Activated naive CD8-positive, alpha-beta T cell treated with anti-CD3 and anti-CD28 coated beads, Interleukin-2, amount 50 U/mL, for 24 hours (primary cell): ENCODE results near the gene MRPS35.
A peak's percentile ranks its signal among the peaks of the same experiment; 100 is the strongest.
"Not testable (repeated sequence)": the region's sequence is repeated elsewhere in the genome, so short reads cannot be mapped to it uniquely, and the experiment has no call there.

Experiments used
- ATAC-seq: fragments of 150-1000 bp; cut with Tn5 transposase; one replicate; pipeline ENCODE4 v1.10.0; 2021
- DNase-seq: peaks from one replicate; pipeline ENCODE4 v3.0.0; 2021
- H3K27ac Mint-ChIP-seq: one replicate; pipeline ENCODE4 v1.8.0; 2021; ENCODE audit warnings: mild to moderate bottlenecking, mixed read lengths
- H3K27me3 Mint-ChIP-seq: one replicate; pipeline ENCODE4 v1.8.0; 2021; ENCODE audit warnings: mixed read lengths
- H3K36me3 Mint-ChIP-seq: one replicate; pipeline ENCODE4 v1.8.0; 2021; ENCODE audit warnings: low read depth, mixed read lengths
- H3K4me1 Mint-ChIP-seq: one replicate; pipeline ENCODE4 v1.8.0; 2021; ENCODE audit warnings: mixed read lengths
- H3K4me3 Mint-ChIP-seq: one replicate; pipeline ENCODE4 v1.8.0; 2021; ENCODE audit warnings: mild to moderate bottlenecking, moderate library complexity, mixed read lengths
- H3K9me3 Mint-ChIP-seq: one replicate; pipeline ENCODE4 v1.8.0; 2021; ENCODE audit warnings: mixed read lengths

The MRPS35 gene

DNA sequence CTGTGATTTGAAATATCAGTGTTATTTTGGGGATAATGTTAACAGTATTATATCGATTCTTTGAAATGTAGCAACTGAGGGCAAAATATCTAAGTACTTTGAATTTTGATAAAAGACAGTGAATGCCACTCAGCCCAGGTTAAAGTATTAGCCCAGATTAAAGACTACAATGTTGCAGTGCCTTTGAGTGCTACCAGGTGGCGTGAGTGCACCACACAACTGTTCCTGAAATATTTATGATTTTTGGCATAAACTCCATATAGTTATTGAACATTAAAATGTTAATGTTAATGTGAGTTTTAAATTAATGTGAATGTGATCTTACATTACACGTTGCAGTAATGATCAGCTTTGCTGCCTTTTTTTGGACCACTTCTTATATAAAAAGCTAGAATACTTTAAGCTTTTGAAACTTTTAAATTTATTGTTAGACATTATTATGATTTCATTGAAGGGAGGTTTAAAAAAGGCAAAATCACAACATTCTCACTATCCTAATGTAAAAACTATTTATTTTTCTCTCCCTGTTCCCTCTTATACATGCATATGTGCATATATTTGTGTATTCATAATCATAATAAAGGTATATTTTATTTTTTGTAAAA lies 22.5 kb downstream of the MRPS35 start:
- Mint-ChIP-seq H3K9me3 (no peaks in the 10 kb centered on the region), H3K27me3 (no peaks in the 10 kb centered on the region), H3K4me3 (no peak overlapping the region), H3K27ac (no peak overlapping the region), H3K36me3 (peaks cover 31% of the 10 kb centered on the region), H3K4me1 (no peaks in the 10 kb centered on the region)
- ATAC-seq: peak; percentile 61
- DNase-seq: peak; percentile 22

DNA sequence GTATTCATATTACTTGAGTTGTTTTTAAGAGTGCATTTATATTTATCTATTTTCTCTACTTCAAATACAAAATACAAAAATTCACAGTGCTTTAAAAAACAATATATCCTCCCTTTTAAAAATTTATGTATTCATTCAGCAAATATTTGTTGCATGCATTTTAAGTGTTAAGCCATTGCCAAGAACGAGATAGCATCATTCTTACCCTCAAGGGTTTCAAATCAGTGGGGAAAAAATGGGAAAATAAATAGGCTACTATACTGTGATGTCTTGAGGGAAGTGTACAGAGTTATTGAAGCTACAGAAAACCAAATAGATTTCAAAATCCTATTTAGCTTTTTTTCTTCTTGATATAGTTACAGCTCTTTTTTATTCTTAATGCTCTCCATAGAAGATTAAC lies 23.2 kb downstream of the MRPS35 start:
- Mint-ChIP-seq H3K27me3 (no peaks in the 10 kb centered on the region), H3K9me3 (no peaks in the 10 kb centered on the region), H3K36me3 (peaks cover 32% of the 10 kb centered on the region), H3K4me1 (peaks cover under 1% of the 10 kb centered on the region), H3K27ac (no peak overlapping the region), H3K4me3 (no peak overlapping the region)
- no peak for ATAC-seq
- DNase-seq: no peak

GRCh38 chr12:27734321-27734720 lies 23.7 kb downstream of the MRPS35 start:
- H3K36me3 Mint-ChIP-seq: peaks cover 37% of the 10 kb centered on the region

GRCh38 chr12:27743601-27744000 lies 33.0 kb downstream of the MRPS35 start:
- Mint-ChIP-seq H3K4me1 (peaks cover 4% of the 10 kb centered on the region), H3K4me3 (no peak overlapping the region), H3K36me3 (peaks cover 51% of the 10 kb centered on the region), H3K27ac (no peak overlapping the region), H3K9me3 (no peaks in the 10 kb centered on the region), H3K27me3 (no peaks in the 10 kb centered on the region)
- ATAC-seq (no peak), DNase-seq (no peak)

More at GRCh38 chr12:27734321-27734720, 23.7 kb downstream of the MRPS35 start:
- not testable (repeated sequence) for H3K4me1 Mint-ChIP-seq, ATAC-seq, H3K27me3 Mint-ChIP-seq, H3K9me3 Mint-ChIP-seq, H3K4me3 Mint-ChIP-seq, H3K27ac Mint-ChIP-seq, DNase-seq

- not testable (repeated sequence) for H3K4me3 Mint-ChIP-seq, ATAC-seq, H3K9me3 Mint-ChIP-seq, H3K27me3 Mint-ChIP-seq, H3K27ac Mint-ChIP-seq, DNase-seq, H3K4me1 Mint-ChIP-seq
- peaks cover 38% of the 10 kb centered on the region for H3K36me3 Mint-ChIP-seq
Observed at GRCh38 chr12:27745734-27746133, 35.1 kb downstream of the MRPS35 start.

GRCh38 chr12:27747111-27747820 lies 36.6 kb downstream of the MRPS35 start:
- Mint-ChIP-seq H3K4me3 (no peak overlapping the region), H3K27ac (no peak overlapping the region), H3K4me1 (no peaks in the 10 kb centered on the region), H3K36me3 (peaks cover 32% of the 10 kb centered on the region), H3K27me3 (no peaks in the 10 kb centered on the region), H3K9me3 (no peaks in the 10 kb centered on the region)
- DNase-seq (no peak), ATAC-seq (no peak)

DNA sequence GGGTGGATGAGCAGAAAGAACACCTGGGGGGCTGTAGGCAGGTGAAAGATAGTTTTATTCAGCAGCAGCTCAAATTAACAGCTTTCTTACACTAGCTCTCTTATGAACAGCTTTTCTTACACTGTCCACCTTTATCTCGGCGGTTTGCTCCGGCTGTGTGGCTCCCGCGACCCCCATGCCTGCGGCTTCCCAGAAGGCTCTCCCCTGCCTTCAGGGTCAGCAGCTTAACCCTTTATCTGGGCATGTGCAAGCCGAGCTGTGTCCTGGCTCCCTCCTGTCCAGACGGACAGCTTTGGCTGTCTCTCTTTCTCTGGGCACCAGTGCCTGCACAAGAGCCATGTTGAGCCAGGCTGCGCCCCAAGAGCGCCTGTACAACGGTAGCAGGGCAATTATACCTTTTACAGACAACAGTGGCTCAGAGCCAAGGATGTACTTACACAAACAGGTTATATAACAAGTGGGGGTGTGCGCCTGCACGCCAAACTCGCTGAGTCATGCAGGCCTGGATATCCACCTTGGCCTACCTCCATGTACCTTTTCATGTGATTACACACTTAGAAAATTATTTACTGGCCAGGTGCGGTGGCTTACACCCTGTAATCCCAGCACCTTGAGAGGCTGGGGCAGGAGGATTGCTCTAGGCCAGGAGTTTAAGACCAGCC lies 40.9 kb downstream of the MRPS35 start:
- H3K36me3 Mint-ChIP-seq: peaks cover 21% of the 10 kb centered on the region
- no peaks in the 10 kb centered on the region for H3K4me1 Mint-ChIP-seq
- no peak for DNase-seq
- peak overlapping the region; percentile 27 for H3K27ac Mint-ChIP-seq
- no peak for ATAC-seq
- no peaks in the 10 kb centered on the region for H3K27me3 Mint-ChIP-seq
- H3K4me3 Mint-ChIP-seq: no peak overlapping the region
- H3K9me3 Mint-ChIP-seq: no peaks in the 10 kb centered on the region

DNA sequence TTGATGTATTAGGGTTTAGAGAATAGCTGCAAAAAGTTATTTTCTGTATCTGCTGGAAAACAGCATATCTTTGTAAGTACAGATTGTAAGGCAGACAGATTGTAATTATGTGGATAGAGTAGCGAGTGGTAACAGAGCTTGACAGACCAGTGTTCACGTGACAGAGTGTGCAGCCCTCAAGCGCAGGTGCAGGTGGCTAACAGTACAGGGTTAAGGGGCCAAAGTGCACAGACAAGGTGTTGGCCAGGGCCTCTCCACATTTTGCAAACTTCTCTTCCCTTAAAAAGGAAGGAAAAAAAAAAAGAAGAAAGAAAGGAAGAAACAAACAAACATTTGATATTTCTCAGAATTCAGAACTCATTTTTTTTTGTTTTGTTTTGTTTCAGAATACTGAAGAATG lies 44.2 kb downstream of the MRPS35 start:
- H3K4me3 Mint-ChIP-seq: no peak overlapping the region
- no peak overlapping the region for H3K27ac Mint-ChIP-seq
- H3K36me3 Mint-ChIP-seq: peaks cover 21% of the 10 kb centered on the region
- H3K27me3 Mint-ChIP-seq: no peaks in the 10 kb centered on the region
- DNase-seq (no peak), ATAC-seq (no peak)
- H3K4me1 Mint-ChIP-seq: no peaks in the 10 kb centered on the region
- H3K9me3 Mint-ChIP-seq: no peaks in the 10 kb centered on the region

DNA sequence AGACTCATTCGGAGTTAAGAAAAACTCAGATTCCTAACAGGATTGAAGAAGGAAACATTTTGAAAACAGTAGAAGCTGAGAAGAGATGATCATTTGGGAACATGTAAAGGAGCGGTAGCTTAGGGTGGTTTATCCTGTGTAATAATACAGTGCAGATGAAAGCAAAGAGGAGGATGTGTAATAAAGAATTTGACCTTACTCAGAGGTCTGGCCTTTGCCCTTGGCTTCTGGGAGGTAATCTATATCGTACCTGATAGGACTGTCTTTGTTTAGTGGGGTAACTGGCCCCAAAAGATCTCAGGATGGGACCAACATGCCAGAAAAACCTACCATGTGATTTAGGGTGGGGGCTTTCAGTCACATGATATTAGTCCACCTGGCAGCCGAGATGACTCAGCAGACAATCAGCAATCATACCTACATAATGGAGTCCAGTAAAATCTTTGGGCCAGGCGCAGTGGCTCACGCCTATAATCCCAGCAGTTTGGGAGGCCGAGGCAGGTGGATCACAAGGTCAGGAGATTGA lies 46.1 kb downstream of the MRPS35 start:
- DNase-seq (no peak), ATAC-seq (no peak)
- Mint-ChIP-seq H3K9me3 (no peaks in the 10 kb centered on the region), H3K27ac (peak overlapping the region; percentile 0), H3K4me3 (no peak overlapping the region), H3K36me3 (peaks cover 21% of the 10 kb centered on the region), H3K27me3 (no peaks in the 10 kb centered on the region), H3K4me1 (no peaks in the 10 kb centered on the region)

DNA sequence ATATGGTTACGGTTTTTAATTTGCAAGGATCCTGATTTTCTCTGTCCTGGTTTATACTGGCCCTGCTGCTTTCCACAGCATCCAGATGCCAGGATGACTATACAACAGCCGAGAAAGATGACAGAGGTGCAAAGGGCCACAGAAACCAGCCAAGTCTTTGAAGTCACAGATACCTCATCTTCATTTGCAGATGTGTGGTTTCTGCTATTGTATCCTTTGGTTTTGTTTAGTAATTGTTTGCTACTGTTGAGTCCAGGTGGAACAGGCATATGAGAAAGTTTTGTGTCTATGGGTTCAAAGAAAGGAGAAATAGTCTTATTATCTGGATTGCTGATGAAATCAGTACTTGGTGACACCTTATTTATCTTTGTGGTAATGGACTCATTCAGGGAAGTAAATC lies 52.1 kb downstream of the MRPS35 start:
- H3K9me3 Mint-ChIP-seq: no peaks in the 10 kb centered on the region
- H3K4me1 Mint-ChIP-seq: peaks cover 9% of the 10 kb centered on the region
- ATAC-seq (peak; percentile 57), DNase-seq (no peak)
- H3K27ac Mint-ChIP-seq: no peak overlapping the region
- no peak overlapping the region for H3K4me3 Mint-ChIP-seq
- H3K27me3 Mint-ChIP-seq: no peaks in the 10 kb centered on the region
- H3K36me3 Mint-ChIP-seq: peaks cover 2% of the 10 kb centered on the region

DNA sequence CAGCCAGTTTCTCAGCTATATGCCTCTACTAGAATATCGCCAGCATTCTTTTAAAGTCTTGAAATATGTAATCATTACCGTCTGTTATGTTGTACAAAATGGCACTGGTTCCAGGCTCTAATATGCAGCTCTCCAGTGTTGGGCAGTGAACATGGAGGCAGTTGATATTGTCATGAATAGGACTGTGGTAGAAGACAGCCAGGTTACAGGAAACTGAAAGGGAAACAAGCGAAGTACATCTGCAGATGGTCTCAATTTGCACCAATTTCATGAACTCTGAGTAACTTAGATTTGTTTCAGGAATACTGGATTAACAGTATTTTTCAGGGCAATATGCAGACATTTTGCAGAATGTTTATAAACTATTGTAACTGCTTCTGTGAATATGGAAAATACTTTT lies 56.0 kb downstream of the MRPS35 start:
- Mint-ChIP-seq H3K27me3 (no peaks in the 10 kb centered on the region), H3K27ac (no peak overlapping the region), H3K4me1 (peaks cover 14% of the 10 kb centered on the region), H3K4me3 (no peak overlapping the region), H3K9me3 (no peaks in the 10 kb centered on the region), H3K36me3 (peaks cover 2% of the 10 kb centered on the region)
- DNase-seq: no peak
- ATAC-seq: no peak

GRCh38 chr12:27769142-27769673 lies 58.6 kb downstream of the MRPS35 start:
- Mint-ChIP-seq H3K36me3 (no peaks in the 10 kb centered on the region), H3K4me1 (peaks cover 8% of the 10 kb centered on the region), H3K27ac (no peak overlapping the region), H3K27me3 (no peaks in the 10 kb centered on the region), H3K4me3 (no peak overlapping the region), H3K9me3 (no peaks in the 10 kb centered on the region)
- DNase-seq (no peak), ATAC-seq (no peak)

DNA sequence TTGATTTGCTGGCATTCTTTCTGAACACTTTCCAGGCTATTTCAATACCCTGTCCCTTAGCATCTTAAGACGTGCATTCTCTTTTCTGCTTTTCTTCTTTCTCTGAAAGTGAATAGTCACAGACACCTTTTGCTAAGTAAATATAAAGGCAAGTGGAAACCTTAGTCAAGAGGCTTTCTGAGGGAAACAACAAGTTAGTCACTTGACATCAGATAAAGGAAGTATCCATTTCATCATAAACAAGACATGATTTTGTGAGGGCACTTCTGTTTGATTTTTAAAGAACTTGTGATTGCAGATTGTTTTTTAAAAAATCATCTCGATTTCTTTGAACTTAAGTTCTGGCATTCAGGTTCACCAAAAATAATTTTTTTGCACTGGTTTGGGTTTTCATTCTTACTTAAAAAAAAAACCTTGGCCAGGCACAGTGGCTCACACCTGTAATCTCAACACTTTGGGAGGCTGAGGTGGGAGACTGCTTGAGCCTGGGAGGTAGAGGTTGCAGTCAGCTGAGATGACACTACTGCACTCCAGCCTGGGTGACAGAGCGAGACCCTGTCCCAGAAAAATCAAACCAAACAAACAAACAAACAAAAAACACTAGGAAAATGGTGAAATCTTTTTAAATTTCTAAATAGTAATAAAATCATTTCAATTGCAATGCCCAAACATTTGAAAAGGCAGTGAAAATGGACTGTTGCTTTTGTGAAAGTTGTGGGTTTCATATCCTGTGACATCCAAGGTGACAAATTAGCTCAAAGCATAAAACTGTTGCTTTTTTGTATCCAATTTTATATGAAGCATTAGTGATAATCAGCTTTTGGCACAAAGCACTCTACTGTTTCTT lies 61.1 kb downstream of the MRPS35 start:
- H3K4me1 Mint-ChIP-seq: peaks cover 8% of the 10 kb centered on the region
- H3K27me3 Mint-ChIP-seq: no peaks in the 10 kb centered on the region
- ATAC-seq: no peak
- DNase-seq: no peak
- no peak overlapping the region for H3K27ac Mint-ChIP-seq
- no peak overlapping the region for H3K4me3 Mint-ChIP-seq
- no peaks in the 10 kb centered on the region for H3K36me3 Mint-ChIP-seq
- no peaks in the 10 kb centered on the region for H3K9me3 Mint-ChIP-seq

GRCh38 chr12:27772328-27773049 lies 61.9 kb downstream of the MRPS35 start:
- no peak overlapping the region for H3K4me3 Mint-ChIP-seq
- no peak for DNase-seq
- ATAC-seq: no peak
- H3K9me3 Mint-ChIP-seq: no peaks in the 10 kb centered on the region
- H3K27ac Mint-ChIP-seq: no peak overlapping the region
- H3K4me1 Mint-ChIP-seq: peaks cover 8% of the 10 kb centered on the region
- H3K27me3 Mint-ChIP-seq: no peaks in the 10 kb centered on the region
- H3K36me3 Mint-ChIP-seq: no peaks in the 10 kb centered on the region
